ENCODE results near the gene TGFBR3. TPM values are rescaled to one million over a fixed set of nuclear protein-coding genes. Genes with fewer than 3 reads are reported as not detected.

The TGFBR3 gene
- total RNA-seq (2021) (3.7 to 4.2 TPM (median 3.7 TPM) in 3 replicates), Bru-seq, nascent RNA (percentile 36 among the genes with signal in this experiment)
- long read RNA-seq, experiment 1, full-length matches to known transcripts = 7 of 17 reads
- long read RNA-seq, experiment 1, partial matches to known transcripts = 2 of 17 reads
- long read RNA-seq, experiment 1, other reads (novel, unspliced or antisense) = 8 of 17 reads
- long read RNA-seq, experiment 2, partial matches to known transcripts = 0 of 6 reads
- long read RNA-seq, experiment 2, other reads (novel, unspliced or antisense) = 4 of 6 reads
- long read RNA-seq, experiment 3 = 0 reads

GRCh38 chr1:91885716-91886506 is at the start of gene TGFBR3:
TGFBR3 (minus strand) TSS chr1:91886151; CDS start chr1:91861531, 24,620 bp downstream.
- POLR2A ChIA-PET = interaction anchor here (0.6 kb wide), 1 partner anchor 705 kb away, joined by 3 read pairs; no protein-coding TSS in a partner anchor
- no peaks in the 10 kb centered on the region for H3K9me3 Mint-ChIP-seq
- H3K4me3 Mint-ChIP-seq = peak within 1 kb of the TSS; percentile 90
- peak; percentile 76 for ATAC-seq
- H3K27ac Mint-ChIP-seq = no peak within 1 kb of the TSS
- H3K36me3 Mint-ChIP-seq = no peaks in the 10 kb centered on the region
- H3K27me3 Mint-ChIP-seq (ENCODE audit: low read depth) = peaks cover 43% of the 10 kb centered on the region
- peaks cover 9% of the 10 kb centered on the region for H3K4me1 Mint-ChIP-seq
- CTCF ChIA-PET = interaction anchor here (0.8 to 2.5 kb wide), 4 partner anchors 43 to 474 kb away, joined by 3 to 9 read pairs (median 4); no protein-coding TSS in a partner anchor
- DNase-seq (ENCODE audit: low spot score) = peak; percentile 74
- TF ChIP-seq ZNF512 (CRISPR knock-in tag; IDR thresholded peaks at IDR 0.05; ENCODE audit: borderline replicate concordance) (no peak), ZNF263 (CRISPR knock-in tag; IDR thresholded peaks at IDR 0.05; ENCODE audit: low read depth) (0 out of 2 replicates have a peak, but pooled peaks have one; percentile 46), FOXP4 (CRISPR knock-in tag; IDR thresholded peaks at IDR 0.05) (peak; percentile 67; the same call in 1 of the 2 replicates), CREB1 (CRISPR knock-in tag; IDR thresholded peaks at IDR 0.05) (0 out of 2 replicates have a peak, but pooled peaks have one; percentile 15), ZNF423 (CRISPR knock-in tag; IDR thresholded peaks at IDR 0.05) (peak; percentile 40; the same call in 1 of the 2 replicates), HMGXB4 (CRISPR knock-in tag; IDR thresholded peaks at IDR 0.05) (peak; percentile 76; the same call in 1 of the 2 replicates), TP53 (CRISPR knock-in tag; IDR thresholded peaks at IDR 0.05) (0 out of 2 replicates have a peak, but pooled peaks have one; percentile 63), ARID4B (CRISPR knock-in tag; IDR thresholded peaks at IDR 0.05; ENCODE audit: borderline replicate concordance) (no peak), KAT7 (CRISPR knock-in tag; IDR thresholded peaks at IDR 0.05; ENCODE audit: borderline replicate concordance) (0 out of 2 replicates have a peak, but pooled peaks have one; percentile 3), MAX (CRISPR knock-in tag; IDR thresholded peaks at IDR 0.05) (peak; percentile 56; the same call in 1 of the 2 replicates), SMAD3 (CRISPR knock-in tag; IDR thresholded peaks at IDR 0.05; ENCODE audit: borderline replicate concordance) (0 out of 2 replicates have a peak, but pooled peaks have one; percentile 43), GABPB1 (CRISPR knock-in tag; IDR thresholded peaks at IDR 0.05) (peak; percentile 58; the same call in 1 of the 2 replicates), AR (CRISPR knock-in tag; IDR thresholded peaks at IDR 0.05) (no peak), CBFB (CRISPR knock-in tag; IDR thresholded peaks at IDR 0.05; ENCODE audit: low read depth) (0 out of 2 replicates have a peak, but pooled peaks have one; percentile 78), E2F5 (CRISPR knock-in tag; IDR thresholded peaks at IDR 0.05) (peak; percentile 73; the same call in 1 of the 2 replicates), ZNF219 (CRISPR knock-in tag; IDR thresholded peaks at IDR 0.05; ENCODE audit: borderline replicate concordance) (0 out of 2 replicates have a peak, but pooled peaks have one; percentile 20), RELA (CRISPR knock-in tag; IDR thresholded peaks at IDR 0.05; ENCODE audit: borderline replicate concordance) (no peak), FOXP1 (CRISPR knock-in tag; IDR thresholded peaks at IDR 0.05; ENCODE audit: borderline replicate concordance) (peak; percentile 37)
